H9 (cell line): Measurements from ENCODE around the gene TMEM239. TPM values are rescaled to one million over a fixed set of nuclear protein-coding genes. Genes with fewer than 3 reads are reported as not detected.

Experiments
- DNase-seq: peaks from one replicate; pipeline ENCODE4 v3.0.0-alpha.2; 2017
- H2AFZ ChIP-seq: one replicate; pipeline ENCODE4 v1.6.1; 2013; ENCODE audit warnings: mild to moderate bottlenecking, low read length, control low read depth, moderate library complexity
- H2AK5ac ChIP-seq: 2 replicates; pipeline ENCODE4 v1.6.1; 2013; ENCODE audit warnings: low read length, control low read depth, mixed read lengths; ENCODE audit not compliant: insufficient read length
- H2BK120ac ChIP-seq: one replicate; pipeline ENCODE4 v1.6.1; 2013; ENCODE audit warnings: low read depth, mild to moderate bottlenecking, low read length, control low read depth, inconsistent platforms; ENCODE audit not compliant: poor library complexity, severe bottlenecking
- H2BK12ac ChIP-seq: 2 replicates; pipeline ENCODE4 v1.6.1; 2013; ENCODE audit warnings: low read length, control low read depth, mixed read lengths, low read depth; ENCODE audit not compliant: insufficient read length
- H2BK15ac ChIP-seq: 2 replicates; pipeline ENCODE4 v1.6.1; 2013; ENCODE audit warnings: low read depth, low read length, control low read depth
- H2BK20ac ChIP-seq: one replicate; pipeline ENCODE4 v1.6.1; 2013; ENCODE audit warnings: low read depth, mild to moderate bottlenecking, low read length, control low read depth, inconsistent platforms; ENCODE audit not compliant: poor library complexity, severe bottlenecking
- H2BK5ac ChIP-seq: 2 replicates; pipeline ENCODE4 v1.6.1; 2013; ENCODE audit warnings: low read length, control low read depth, mixed read lengths; ENCODE audit not compliant: insufficient read length
- H3K14ac ChIP-seq: 2 replicates; pipeline ENCODE4 v1.6.1; 2013; ENCODE audit warnings: low read length, control low read depth; ENCODE audit not compliant: insufficient read depth
- H3K18ac ChIP-seq: 2 replicates; pipeline ENCODE4 v1.6.1; 2013; ENCODE audit warnings: low read depth, mild to moderate bottlenecking, mixed read lengths, low read length, control low read depth; ENCODE audit not compliant: insufficient read length
- H3K23ac ChIP-seq: 2 replicates; pipeline ENCODE4 v1.6.1; 2013; ENCODE audit warnings: low read length, control low read depth, mixed read lengths, low read depth; ENCODE audit not compliant: insufficient read length
- H3K23me2 ChIP-seq: 2 replicates; pipeline ENCODE4 v1.6.1; 2013; ENCODE audit warnings: low read depth, mild to moderate bottlenecking, mixed read lengths, low read length, control low read depth; ENCODE audit not compliant: insufficient read length, poor library complexity, severe bottlenecking
- H3K27ac ChIP-seq: 2 replicates; pipeline ENCODE4 v1.5.1; 2013; ENCODE audit warnings: low read length, control low read depth, mixed read lengths, low read depth; ENCODE audit not compliant: insufficient read length
- H3K27me3 ChIP-seq: 2 replicates; pipeline ENCODE4 v1.6.1; 2013; ENCODE audit warnings: low read length, control low read depth, inconsistent platforms; ENCODE audit not compliant: insufficient read depth
- H3K4ac ChIP-seq: 2 replicates; pipeline ENCODE4 v1.6.1; 2013; ENCODE audit warnings: low read depth, mild to moderate bottlenecking, control low read depth, inconsistent platforms, low read length, moderate library complexity
- H3K4me1 ChIP-seq: 2 replicates; pipeline ENCODE4 v1.6.1; 2013; ENCODE audit warnings: low read length, control low read depth, inconsistent platforms; ENCODE audit not compliant: insufficient read depth
- H3K4me2 ChIP-seq: 2 replicates; pipeline ENCODE4 v1.6.1; 2013; ENCODE audit warnings: low read length, control low read depth, mixed read lengths; ENCODE audit not compliant: insufficient read length, insufficient read depth
- H3K56ac ChIP-seq: 2 replicates; pipeline ENCODE4 v1.6.1; 2013; ENCODE audit warnings: low read depth, mild to moderate bottlenecking, mixed read lengths, low read length, control low read depth; ENCODE audit not compliant: insufficient read length
- H3K79me1 ChIP-seq: 2 replicates; pipeline ENCODE4 v1.6.1; 2013; ENCODE audit warnings: low read depth, mild to moderate bottlenecking, moderate library complexity, low read length, control low read depth, inconsistent platforms; ENCODE audit not compliant: insufficient read depth, poor library complexity, severe bottlenecking
- H3K79me2 ChIP-seq: 2 replicates; pipeline ENCODE4 v1.6.1; 2013; ENCODE audit warnings: low read length, control low read depth, inconsistent platforms; ENCODE audit not compliant: insufficient read depth
- H3K9ac ChIP-seq: 2 replicates; pipeline ENCODE4 v1.6.1; 2013; ENCODE audit warnings: low read length, control low read depth, mixed read lengths; ENCODE audit not compliant: insufficient read length; ENCODE audit errors: extremely low read depth
- H3K9me3 ChIP-seq: one replicate; pipeline ENCODE4 v1.6.1; 2013; ENCODE audit warnings: low read depth, low read length, inconsistent platforms; ENCODE audit not compliant: control insufficient read depth
- H3T11ph ChIP-seq: one replicate; pipeline ENCODE4 v1.6.1; 2013; ENCODE audit warnings: mild to moderate bottlenecking, low read length, control low read depth, inconsistent platforms
- H4K20me1 ChIP-seq: one replicate; pipeline ENCODE4 v1.6.1; 2013; ENCODE audit not compliant: control insufficient read depth, insufficient read length, insufficient read depth
- H4K5ac ChIP-seq: 2 replicates; pipeline ENCODE4 v1.6.1; 2013; ENCODE audit warnings: low read depth, mild to moderate bottlenecking, mixed read lengths, low read length, control low read depth; ENCODE audit not compliant: insufficient read length
- H4K8ac ChIP-seq: replicated peaks from 2 replicates; pipeline ENCODE4 v1.6.1; 2013; ENCODE audit warnings: low read length, control low read depth, mixed read lengths, low read depth; ENCODE audit not compliant: insufficient read length
- H4K91ac ChIP-seq: 2 replicates; pipeline ENCODE4 v1.6.1; 2013; ENCODE audit warnings: low read depth, mild to moderate bottlenecking, moderate library complexity, mixed read lengths, low read length, control low read depth; ENCODE audit not compliant: insufficient read length
- H3K27ac Mint-ChIP-seq, 3 experiments: 2 replicates in 2 of 3; 3 replicates in 1 of 3; pipeline ENCODE4 v1.8.0; 2020 to 2021; ENCODE audit warnings: mixed read lengths in 3 of 3, mild to moderate bottlenecking in 1 of 3, moderate library complexity in 1 of 3
- H3K27me3 Mint-ChIP-seq: 2 replicates; pipeline ENCODE4 v1.8.0; 2021; ENCODE audit warnings: low read depth, mild to moderate bottlenecking, moderate library complexity, mixed read lengths
- H3K36me3 Mint-ChIP-seq, 3 experiments: 2 replicates in 2 of 3; 3 replicates in 1 of 3; pipeline ENCODE4 v1.8.0; 2020 to 2021; ENCODE audit warnings: low read depth in 3 of 3, mixed read lengths in 3 of 3; ENCODE audit not compliant: insufficient read depth in 1 of 3
- H3K4me1 Mint-ChIP-seq, 2 experiments: 2 replicates each; pipeline ENCODE4 v1.8.0; 2020; ENCODE audit warnings: mixed read lengths in 2 of 2
- H3K4me3 Mint-ChIP-seq, 2 experiments: 2 replicates in 1 of 2; 3 replicates in 1 of 2; pipeline ENCODE4 v1.8.0; 2020 to 2021; ENCODE audit warnings: mild to moderate bottlenecking in 2 of 2, mixed read lengths in 2 of 2, moderate library complexity in 1 of 2
- H3K9me3 Mint-ChIP-seq, 2 experiments: 2 replicates in 1 of 2; 3 replicates in 1 of 2; pipeline ENCODE4 v1.8.0; 2020; ENCODE audit warnings: mild to moderate bottlenecking in 2 of 2, mixed read lengths in 2 of 2, moderate library complexity in 1 of 2
- CTCF ChIP-seq: fragments of 200-600 bp; sonication (generic); conservative IDR thresholded peaks from 3 replicates; pipeline ENCODE4 v1.8.0; 2021; ENCODE audit warnings: antibody characterized with exemption, mild to moderate bottlenecking
- WGBS: extraction: QIAGEN DNeasy Blood & Tissue Kit; methylation state at CpG from one replicate; pipeline ENCODE4 v1.1.7; 2013; ENCODE audit warnings: missing lambda C conversion rate, low lambda C conversion rate, mixed read lengths; ENCODE audit not compliant: insufficient read length; ENCODE audit errors: extremely low coverage; 5-methylcytosine and 5-hydroxymethylcytosine counted together
- total RNA-seq: library from RNA; stranded (reverse); gene quantifications from 2 replicates; pipeline ENCODE4 v1.2.1, GENCODE V29; 2021

Gene TMEM239
- total RNA-seq, 1 experiment from 2014 or later, result not detected

- H3K36me3 Mint-ChIP-seq, result peaks cover 3 to 27% (median 23%) of the 10 kb centered on the region in 3 experiments
- WGBS, result no CpG with 5 or more reads among the region's 5 CpGs
- TF ChIP-seq CTCF, result no peak
These were observed 19.9 kb downstream of the TMEM239 start for GRCh38 chr20:2836035-2836434.

More at GRCh38 chr20:2836035-2836434, 19.9 kb downstream of the TMEM239 start:
- H2BK12ac ChIP-seq, result no peak overlapping the region
- no peak overlapping the region for H3K4ac ChIP-seq
- H2BK20ac ChIP-seq, result no peak overlapping the region
- H3K23ac ChIP-seq, result no peak overlapping the region
- no peak overlapping the region for H3T11ph ChIP-seq
- no peak overlapping the region; a peak in 1 of 5 replicates for H3K4me3 Mint-ChIP-seq
- no peak overlapping the region for H4K5ac ChIP-seq
- H4K20me1 ChIP-seq, result no peaks in the 10 kb centered on the region
- DNase-seq, result no peak
- H3K79me2 ChIP-seq, result no peaks in the 10 kb centered on the region
- peaks cover 3 to 7% of the 10 kb centered on the region in 2 experiments; a peak in 3 of 4 replicates for H3K4me1 Mint-ChIP-seq
- H3K23me2 ChIP-seq, result peaks cover 3% of the 10 kb centered on the region
- no peak overlapping the region for H4K8ac ChIP-seq
- H3K79me1 ChIP-seq, result no peaks in the 10 kb centered on the region
- H3K9me3 Mint-ChIP-seq, result peaks cover 0 to 4% of the 10 kb centered on the region in 2 experiments; a peak in 1 of 5 replicates
- no peaks in the 10 kb centered on the region for H3K4me1 ChIP-seq
- H3K27ac ChIP-seq, result no peak overlapping the region
- no peak overlapping the region for H3K56ac ChIP-seq
- H3K4me2 ChIP-seq, result no peak overlapping the region
- H2BK120ac ChIP-seq, result no peak overlapping the region
- no peaks in the 10 kb centered on the region for H3K9me3 ChIP-seq
- no peak overlapping the region for H2BK5ac ChIP-seq
- H3K14ac ChIP-seq, result no peak overlapping the region
- no peak overlapping the region for H2AK5ac ChIP-seq
- peaks cover 7% of the 10 kb centered on the region; the same call in 1 of the 2 replicates for H3K27me3 ChIP-seq
- no peak overlapping the region for H2BK15ac ChIP-seq
- no peak overlapping the region for H3K9ac ChIP-seq
- H2AFZ ChIP-seq, result no peak overlapping the region
- H4K91ac ChIP-seq, result no peak overlapping the region
- H3K27ac Mint-ChIP-seq, result no peak overlapping the region
- H3K18ac ChIP-seq, result no peak overlapping the region
- H3K27me3 Mint-ChIP-seq, result peaks cover 12% of the 10 kb centered on the region
